G401 (cell line): ENCODE data around the gene PITHD1. TPM values are rescaled to one million over a fixed set of nuclear protein-coding genes. Genes with fewer than 3 reads are reported as not detected.
"Not testable (repeated sequence)": the region's sequence is repeated elsewhere in the genome, so short reads cannot be mapped to it uniquely, and the experiment has no call there.

ENCODE experiments used
- DNase-seq: peaks from one replicate; pipeline ENCODE4 v3.0.0-alpha.2; 2015; ENCODE audit warnings: low spot score
- in situ Hi-C: cut with HindIII; loops from 2 replicates; pipeline ENCODE4 v1.10.0; 2016; ENCODE audit warnings: low sequenced_read_pairs, mixed read lengths
- total RNA-seq: library from RNA; depleted of rRNA; stranded (reverse); fragments of >200 nt; shearing (Covaris generic); gene quantifications from 2 replicates; pipeline ENCODE4 v1.2.3, GENCODE V29; 2014; rRNA removed

PITHD1 gene
- 83.1 and 104 TPM in 2 replicates for total RNA-seq

DNA sequence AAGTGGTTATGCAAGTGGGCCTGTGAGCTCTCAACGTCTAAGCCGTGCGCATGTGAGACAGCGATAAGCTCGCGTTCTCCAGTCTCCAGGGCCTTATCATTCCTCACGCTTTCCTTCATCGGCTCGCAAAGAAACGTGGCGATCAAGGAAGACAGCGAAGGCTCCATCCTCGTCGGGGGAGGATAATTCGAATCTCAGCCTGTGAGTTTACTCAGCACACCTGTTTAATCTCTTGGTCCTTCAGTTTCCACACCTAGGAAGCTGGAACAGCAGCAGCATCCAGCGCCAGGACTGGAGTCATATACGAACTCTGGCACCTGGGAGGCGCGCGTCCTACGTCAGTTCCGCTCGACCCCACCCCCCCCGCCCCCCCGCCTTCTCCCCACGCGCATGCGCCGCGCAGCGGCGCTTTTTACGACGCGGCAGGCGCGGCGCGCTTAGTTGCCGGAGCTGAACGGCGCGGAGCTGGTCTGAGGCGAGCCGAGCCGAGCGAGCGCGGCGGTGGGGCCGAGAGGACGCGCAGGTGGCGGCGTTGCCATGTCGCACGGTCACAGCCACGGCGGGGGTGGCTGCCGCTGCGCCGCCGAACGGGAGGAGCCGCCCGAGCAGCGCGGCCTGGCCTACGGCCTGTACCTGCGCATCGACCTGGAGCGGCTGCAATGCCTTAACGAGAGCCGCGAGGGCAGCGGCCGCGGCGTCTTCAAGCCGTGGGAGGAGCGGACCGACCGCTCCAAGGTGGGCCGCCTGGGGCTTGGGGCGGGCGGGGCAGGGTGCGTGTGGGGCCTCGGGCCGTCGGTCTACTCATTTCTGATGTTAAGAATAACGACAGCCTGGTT, at the start of gene PITHD1:
Gene PITHD1 (plus strand): TSS at position 440 of the 836 bp plus-strand sequence. CDS start 98 bp downstream, at position 538.
- in situ Hi-C loops: no loop called here
- DNase-seq: peak; percentile 87

- no peak for DNase-seq
- in situ Hi-C loops: no loop called here
These were observed 45.6 kb upstream of the PITHD1 start for GRCh38 chr1:23732363-23733224.

- in situ Hi-C loops, DNase-seq: not testable (repeated sequence)
These were observed 44.9 kb upstream of the PITHD1 start for GRCh38 chr1:23733281-23733680.

DNA sequence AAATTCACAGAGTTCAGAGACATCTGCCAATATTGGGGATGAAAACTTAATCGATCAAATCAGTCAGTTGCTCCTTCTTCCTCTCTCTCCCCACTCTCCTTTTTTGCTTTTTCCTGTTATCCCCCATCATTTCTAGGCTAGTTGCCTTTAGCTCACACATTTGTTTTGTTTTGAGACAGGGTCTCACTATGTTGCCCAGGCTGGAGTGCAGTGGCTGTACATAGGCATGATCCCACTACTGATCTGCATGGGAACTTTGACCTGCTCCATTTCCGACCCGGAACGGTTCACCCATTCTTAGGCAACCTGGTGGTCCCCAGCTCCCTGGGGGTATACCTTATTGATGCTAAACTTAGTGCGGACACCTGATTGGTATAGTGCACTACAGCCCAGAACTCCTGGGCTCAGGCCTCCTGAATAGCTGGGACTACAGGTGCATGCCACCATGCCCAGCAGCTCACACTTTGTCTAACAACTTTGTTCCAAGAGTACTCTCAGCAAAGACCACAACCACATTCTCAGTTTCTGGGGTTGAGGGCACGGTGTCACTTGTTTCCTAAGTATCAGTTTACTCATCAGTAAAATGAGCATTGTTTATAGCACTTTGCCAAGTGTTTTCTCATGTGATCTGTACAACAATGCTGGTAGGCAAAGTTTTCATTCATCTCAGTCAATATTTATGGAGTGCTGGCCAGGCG, 41.6 kb upstream of the PITHD1 start:
- in situ Hi-C loops: no loop called here
- DNase-seq: no peak

DNA sequence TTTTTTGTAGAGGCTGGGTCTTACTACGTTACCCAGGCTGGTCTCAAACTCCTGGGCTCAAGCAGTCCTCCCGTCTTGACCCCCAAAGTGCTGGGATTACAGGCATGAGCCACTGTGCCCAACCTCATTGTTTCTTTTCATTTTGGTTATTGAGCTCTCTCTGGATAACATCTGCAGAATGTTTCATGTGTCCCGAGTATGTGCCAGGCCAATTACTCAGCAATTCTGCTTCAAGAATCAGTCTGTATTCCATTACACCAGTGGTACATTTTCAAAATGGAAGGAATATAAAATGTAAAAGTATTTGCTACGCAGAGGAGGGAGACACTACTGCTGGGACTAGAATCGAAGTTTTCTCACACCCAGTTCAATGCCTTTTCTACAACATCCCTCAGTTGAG, 36.6 kb upstream of the PITHD1 start:
- in situ Hi-C loops: no loop called here
- DNase-seq: no peak

DNA sequence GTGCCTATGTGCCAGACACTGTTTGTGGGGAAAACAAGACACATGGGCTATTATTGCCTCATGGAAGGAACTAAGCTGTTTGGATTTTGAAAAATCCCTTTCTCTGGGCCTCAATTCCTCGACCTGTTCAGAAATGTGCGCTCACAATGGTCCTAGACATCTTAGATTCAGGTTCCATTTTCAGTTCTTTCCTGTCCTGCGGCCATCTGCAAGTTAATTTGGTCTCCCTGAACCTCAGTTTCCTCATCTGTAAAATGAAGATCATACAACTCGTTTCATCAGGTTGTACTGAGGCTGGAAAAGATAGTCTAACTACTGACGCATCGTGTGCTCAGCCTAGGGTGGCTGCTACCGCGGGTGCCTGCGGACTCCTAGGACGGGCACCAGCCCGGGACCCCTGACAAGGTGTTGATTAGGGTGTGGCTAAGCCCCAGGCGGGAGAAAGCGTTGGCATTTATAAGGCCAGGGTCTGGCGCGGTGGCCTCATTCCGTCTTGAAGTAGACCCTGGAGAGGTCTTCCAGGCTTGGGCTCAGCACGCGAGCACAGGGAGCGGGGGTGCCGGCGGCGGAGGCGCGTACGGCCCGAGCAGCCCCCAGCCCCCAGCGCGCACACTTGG, 35.4 kb upstream of the PITHD1 start:
- in situ Hi-C loops: no loop called here
- no peak for DNase-seq

DNA sequence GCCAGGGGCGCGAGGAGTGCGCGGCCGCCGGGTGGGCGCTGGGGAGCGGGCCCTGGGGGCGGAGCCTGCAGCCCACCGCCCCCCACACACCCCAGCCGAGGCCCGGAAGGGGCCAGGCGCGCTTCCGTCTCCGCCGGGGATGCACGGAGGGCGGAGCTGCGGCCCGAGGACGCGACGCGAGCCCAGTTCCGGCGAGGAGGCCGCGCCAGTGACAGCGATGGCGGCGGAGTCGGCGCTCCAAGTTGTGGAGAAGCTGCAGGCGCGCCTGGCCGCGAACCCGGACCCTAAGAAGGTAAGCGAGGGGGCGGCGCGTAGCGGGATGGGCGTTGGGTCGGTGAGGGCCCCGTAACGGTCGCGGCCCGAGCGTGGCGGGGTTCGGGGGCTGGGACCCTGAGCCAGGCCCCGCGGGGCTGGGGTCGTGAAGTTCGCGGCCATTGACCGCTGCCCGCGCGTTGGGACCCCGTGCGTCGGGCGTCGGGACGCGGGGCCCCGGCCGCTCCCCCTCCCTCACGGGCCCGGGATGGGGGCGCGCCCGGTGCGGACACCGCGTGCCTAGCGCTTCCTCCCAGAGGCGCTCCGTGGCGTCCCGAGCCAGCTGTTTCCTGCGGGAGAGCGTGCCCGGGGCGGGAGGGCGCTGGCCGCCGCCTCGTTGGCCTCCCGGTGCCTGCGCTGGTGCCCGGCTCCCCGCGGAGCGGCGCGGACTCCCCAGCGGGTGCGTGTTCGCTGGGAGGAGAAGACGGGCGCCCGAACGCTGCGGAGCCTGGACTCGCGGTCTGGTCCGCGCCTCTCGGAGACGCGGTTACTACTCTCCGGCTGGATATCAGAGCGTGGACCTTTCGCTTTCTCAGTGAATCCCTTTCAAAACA, 34.7 kb upstream of the PITHD1 start, which contains the start of gene ELOA:
Gene ELOA (plus strand): TSS at position 185 of the 866 bp plus-strand sequence. CDS start 33 bp downstream, at position 218.
- DNase-seq: peak; percentile 71
- in situ Hi-C loops: no loop called here

DNA sequence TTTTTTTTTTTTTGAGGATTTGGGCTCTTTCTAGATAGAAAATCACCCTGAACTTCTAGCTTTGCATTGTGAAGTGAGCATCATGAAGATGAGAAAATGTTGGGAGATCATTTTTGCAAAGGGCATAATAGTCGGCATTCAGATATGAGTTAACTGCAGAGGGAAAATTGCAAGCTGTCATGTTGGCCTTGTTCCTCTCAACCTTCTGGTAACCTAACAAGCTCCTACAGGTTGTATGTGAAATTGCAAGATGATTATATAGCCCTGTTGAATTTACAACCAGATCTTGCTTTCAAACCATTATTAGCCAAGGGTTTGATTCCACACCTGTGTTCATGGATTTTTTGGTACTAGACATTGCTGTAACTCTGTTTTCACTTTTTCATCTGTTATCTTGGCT, 32.7 kb upstream of the PITHD1 start:
- peak; percentile 55 for DNase-seq

GRCh38 chr1:23748016-23748415, 30.2 kb upstream of the PITHD1 start:
- in situ Hi-C loops: no loop called here

More for the DNA sequence above, 32.7 kb upstream of the PITHD1 start:
- in situ Hi-C loops: no loop called here

GRCh38 chr1:23751050-23751814, 27.0 kb upstream of the PITHD1 start:
- in situ Hi-C loops: no loop called here
- peak; percentile 41 for DNase-seq

More at GRCh38 chr1:23748016-23748415, 30.2 kb upstream of the PITHD1 start:
- DNase-seq: no peak

DNA sequence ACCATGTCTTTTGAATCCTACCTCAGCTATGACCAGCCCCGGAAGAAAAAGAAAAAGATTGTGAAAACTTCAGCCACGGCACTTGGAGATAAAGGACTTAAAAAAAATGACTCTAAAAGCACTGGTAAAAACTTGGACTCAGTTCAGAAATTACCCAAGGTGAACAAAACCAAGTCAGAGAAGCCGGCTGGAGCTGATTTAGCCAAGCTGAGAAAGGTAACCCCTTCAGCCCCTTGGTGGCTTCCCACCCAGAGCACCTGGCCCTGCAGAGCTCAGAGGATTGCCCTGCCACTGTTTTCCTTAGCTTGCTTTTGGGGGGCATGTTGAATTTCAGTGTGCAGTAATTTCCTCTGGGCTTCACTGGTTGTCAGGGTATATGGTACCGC, 26.4 kb upstream of the PITHD1 start:
- in situ Hi-C loops: no loop called here
- no peak for DNase-seq

GRCh38 chr1:23752909-23753308, 25.3 kb upstream of the PITHD1 start:
- in situ Hi-C loops: no loop called here

DNA sequence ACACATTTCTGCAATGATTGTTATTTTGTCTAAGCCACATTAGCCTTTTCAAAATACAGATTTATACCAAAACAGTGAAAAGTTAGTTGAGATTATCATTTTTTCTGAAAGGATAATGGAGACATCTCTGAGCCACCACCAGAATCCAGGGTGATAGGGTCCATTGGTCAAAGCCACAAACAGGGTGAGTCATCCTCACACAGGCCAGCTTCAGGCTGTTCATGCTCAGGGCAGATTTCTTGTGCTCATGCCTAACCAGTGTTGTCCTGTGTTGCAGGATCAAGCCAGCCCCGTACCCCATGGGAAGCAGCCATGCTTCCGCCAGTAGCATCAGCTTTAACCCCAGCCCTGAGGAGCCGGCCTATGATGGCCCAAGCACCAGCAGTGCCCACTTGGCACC, 21.5 kb upstream of the PITHD1 start:
- in situ Hi-C loops: no loop called here
- no peak for DNase-seq

More at GRCh38 chr1:23752909-23753308, 25.3 kb upstream of the PITHD1 start:
- DNase-seq: no peak

- no peak for DNase-seq
- in situ Hi-C loops: no loop called here
These were observed 20.4 kb upstream of the PITHD1 start for GRCh38 chr1:23757812-23758211.

DNA sequence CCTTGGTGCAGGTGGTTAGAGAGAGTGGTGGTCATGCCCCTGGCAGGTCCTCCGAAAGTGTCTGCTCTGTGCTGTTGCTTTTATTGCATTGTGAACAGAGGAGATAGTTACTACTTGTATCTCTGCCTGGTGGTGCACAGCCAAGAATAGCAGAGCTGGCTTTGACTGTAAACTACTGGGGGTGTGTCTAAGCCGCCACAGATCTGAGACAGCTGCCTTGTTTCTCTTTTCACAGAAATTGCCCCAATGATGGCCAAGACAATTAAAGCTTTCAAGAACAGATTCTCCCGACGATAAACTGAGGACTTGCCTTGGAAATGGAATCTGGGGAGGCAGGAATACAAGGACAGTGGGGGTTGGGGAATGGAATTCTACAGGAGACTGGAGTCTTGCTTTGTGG, 18.9 kb upstream of the PITHD1 start:
- no peak for DNase-seq
- in situ Hi-C loops: no loop called here

- in situ Hi-C loops: no loop called here
- peak; percentile 28 for DNase-seq
These were observed 15.1 kb upstream of the PITHD1 start for GRCh38 chr1:23763041-23763577.

- in situ Hi-C loops: no loop called here
These were observed 9.5 kb upstream of the PITHD1 start for GRCh38 chr1:23768733-23769132.

More at GRCh38 chr1:23768733-23769132, 9.5 kb upstream of the PITHD1 start:
- no peak for DNase-seq
